GM21390 (cell line): Measurements from ENCODE around the gene LRRC72.
"Not testable (repeated sequence)": the region's sequence is repeated elsewhere in the genome, so short reads cannot be mapped to it uniquely, and the experiment has no call there.

Source experiments
- ATAC-seq: cut with Tn5 transposase; IDR thresholded peaks from one replicate; pipeline ENCODE4 v1.9.1; 2021; ENCODE audit not compliant: unreplicated experiment

The LRRC72 gene

DNA sequence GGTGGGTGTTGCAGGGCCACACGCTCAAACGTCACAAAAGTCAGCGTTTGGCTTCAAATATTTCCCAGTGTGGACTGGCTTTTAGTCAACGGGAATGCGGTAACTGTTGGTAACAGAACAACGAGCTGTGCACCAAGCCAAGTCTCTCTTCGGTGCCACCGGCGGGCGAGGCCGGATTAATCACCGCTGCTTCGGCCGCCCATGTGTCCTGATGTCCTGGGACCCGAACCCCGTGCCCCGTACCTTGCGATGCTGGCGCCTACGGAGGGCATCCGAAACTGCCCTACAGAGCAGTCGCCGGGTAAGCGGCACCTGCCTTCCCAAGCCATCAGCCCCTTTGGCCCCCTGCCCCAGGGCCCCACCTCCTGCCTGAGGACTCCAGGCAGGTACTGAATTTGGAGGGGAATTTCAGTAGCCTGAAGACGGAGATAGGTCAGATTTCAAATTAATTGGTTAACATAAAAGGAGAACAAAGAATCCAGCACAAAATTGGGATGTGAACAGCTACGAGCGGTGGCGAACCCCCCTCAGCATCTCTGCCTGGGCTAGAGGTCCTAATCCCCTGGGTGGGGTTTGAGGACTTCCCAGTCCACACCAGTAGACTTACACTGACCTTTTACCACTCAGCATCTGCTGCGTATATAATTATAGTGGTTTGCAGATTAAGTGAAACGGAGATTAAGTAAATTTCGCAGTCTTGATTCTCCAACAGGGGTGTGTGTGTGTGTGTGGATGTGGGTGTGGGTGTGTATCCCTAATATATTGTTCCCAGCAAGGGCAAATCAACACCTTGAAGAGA lies at the start of gene LRRC72:
TSS of gene LRRC72 (plus strand) at position 84 of the 799 bp plus-strand sequence. CDS start at position 212, 128 bp downstream.
- ATAC-seq = no peak

DNA sequence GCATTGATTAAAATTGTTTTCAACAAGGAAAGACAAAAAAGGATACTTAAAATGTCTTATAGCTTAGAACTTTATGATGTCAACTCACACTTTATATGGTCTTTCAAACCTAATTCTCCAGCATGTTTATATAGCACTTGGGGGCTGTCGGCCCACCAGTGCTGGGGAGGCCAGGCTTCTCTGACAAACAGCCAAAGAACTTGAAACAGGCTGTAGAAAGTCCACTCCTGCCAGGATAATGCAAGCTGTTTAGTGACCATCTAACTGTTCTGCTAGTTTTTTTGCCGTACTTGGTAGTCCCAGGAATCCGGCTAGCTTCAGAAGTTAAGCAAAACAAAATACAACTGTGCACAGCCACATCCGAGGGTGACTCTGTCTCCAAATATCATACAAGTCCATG lies 47.5 kb upstream of the LRRC72 start:
- ATAC-seq = no peak

DNA sequence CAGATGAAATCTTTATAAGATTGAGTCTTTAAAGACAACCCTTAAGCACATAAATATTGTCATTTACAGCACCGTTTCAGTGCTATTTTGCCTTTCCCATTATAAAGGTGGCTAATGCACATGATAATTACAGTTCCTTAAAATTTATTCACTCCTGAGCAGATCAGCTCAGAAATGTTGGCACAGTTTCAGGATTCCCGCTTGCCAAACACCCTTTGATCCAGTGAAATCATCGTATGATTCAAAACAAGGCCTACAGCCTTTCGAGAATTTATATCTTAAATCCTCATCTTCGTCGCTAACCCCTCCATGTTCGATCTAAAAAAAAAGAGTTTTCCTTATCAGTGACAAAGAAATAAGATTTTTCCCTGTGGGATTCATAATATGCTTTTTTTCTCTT lies 47.0 kb upstream of the LRRC72 start:
- no peak for ATAC-seq

DNA sequence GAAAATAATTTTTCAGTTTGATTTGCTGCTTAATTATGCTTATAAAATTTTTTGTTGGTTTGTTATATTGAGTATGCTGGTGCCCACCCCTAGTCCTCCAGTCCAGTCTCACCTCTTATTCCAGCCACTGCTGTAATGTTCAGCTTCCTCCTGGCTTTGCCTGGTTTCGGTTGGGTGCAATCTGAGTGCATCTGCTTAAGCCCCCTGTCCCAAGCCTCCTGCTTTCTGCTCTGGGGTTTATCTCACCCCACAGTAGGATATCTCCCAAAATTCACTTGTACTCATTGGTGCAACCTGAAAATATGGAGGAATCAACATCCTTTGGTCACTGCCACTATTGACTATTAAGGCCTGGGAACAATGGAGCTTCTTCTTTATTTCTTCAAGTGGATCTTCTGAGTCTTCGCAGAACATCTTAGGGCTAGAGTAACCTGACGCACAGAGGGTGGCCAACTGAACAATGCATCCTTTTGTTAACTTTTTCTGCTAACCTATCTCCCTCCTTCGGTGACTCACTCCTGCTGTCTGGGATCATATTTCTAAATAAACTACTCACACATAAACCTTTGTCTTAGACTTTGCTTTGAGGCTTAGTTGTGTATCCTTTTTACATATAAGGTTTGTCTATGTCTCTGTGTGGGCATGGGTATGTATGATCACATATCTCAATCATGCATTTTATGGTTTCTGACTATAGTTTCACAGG lies 42.0 kb upstream of the LRRC72 start:
- ATAC-seq = no peak

DNA sequence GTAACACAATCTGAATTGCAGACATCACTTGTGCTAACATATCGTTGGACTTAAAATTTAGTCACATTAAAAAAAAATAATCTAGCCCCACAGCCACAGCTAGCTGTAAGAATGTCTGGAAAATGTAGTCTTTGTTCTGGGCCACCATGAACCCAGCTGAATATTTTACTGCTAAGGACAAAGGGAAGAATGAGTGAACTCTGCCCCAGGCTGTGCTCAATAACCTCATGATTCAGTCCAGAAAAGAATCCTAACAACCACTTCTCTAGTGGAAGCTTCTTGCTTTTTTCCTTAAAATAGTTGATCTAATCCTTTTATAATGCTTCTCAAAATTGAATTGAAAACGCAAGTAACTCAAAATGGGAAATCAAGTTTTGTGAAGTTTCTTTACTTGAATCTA lies 35.5 kb upstream of the LRRC72 start:
- ATAC-seq = no peak

DNA sequence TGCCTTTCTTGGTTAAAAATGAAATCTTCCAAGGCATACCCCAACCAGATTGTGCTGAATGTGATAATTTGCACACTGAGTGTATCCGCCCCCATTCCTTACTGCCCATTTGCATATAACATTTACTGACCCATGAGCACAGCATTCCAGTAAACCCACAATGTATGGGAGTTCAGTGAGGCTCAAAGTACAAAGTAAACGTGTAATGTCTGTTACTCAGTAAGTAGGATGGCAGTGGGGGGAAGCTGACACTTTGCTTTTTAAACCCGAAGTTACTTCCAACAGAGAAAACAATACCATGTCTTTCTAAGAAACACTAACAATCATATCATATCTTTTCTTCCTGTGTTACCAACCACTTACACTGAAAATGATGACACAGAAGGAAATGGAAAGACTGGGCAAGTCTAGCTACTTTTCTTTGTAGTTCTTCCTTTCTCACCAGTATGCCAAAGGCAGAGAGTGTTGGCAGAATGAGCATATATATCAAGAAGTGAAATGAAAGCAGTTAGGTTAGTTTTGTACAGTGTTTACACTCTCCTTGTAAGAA lies 34.0 kb upstream of the LRRC72 start:
- no peak for ATAC-seq

DNA sequence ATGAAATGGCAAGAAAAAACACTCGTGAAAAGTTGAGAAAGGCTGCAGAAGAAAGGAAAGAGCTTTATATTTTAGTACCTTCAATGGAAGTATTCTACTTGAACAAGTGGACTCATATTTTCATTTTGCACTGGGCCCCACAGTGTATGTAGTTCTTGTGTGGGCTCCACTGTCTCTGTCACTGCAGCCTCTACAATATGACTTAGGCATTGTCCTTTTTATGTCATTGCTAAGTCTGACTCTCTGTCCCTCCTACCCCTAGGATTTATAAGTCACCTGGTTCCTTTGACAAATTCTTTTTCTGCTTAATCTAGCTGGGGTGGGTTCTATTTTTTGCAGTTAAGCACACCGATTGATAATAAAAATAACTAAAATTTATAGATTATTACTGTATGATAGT lies 33.4 kb upstream of the LRRC72 start:
- ATAC-seq = no peak

DNA sequence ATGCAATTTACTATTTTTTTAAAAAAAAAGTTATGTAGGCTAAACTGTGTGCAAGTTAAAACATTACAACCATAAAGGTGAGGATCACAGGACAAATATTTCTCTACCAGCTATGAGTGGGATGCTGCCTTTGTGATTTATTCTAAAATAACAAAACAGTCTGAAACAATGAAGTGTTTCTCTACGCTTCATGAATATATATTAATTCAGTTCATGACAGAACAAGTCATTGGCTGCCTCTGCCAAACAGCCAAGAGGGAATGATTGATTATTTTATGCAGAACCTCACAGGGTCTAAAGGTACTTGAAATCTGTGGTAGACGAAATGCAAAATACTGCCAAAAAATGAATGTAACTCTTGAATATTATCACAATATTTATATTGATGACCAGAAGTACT lies 32.1 kb upstream of the LRRC72 start:
- ATAC-seq = no peak

DNA sequence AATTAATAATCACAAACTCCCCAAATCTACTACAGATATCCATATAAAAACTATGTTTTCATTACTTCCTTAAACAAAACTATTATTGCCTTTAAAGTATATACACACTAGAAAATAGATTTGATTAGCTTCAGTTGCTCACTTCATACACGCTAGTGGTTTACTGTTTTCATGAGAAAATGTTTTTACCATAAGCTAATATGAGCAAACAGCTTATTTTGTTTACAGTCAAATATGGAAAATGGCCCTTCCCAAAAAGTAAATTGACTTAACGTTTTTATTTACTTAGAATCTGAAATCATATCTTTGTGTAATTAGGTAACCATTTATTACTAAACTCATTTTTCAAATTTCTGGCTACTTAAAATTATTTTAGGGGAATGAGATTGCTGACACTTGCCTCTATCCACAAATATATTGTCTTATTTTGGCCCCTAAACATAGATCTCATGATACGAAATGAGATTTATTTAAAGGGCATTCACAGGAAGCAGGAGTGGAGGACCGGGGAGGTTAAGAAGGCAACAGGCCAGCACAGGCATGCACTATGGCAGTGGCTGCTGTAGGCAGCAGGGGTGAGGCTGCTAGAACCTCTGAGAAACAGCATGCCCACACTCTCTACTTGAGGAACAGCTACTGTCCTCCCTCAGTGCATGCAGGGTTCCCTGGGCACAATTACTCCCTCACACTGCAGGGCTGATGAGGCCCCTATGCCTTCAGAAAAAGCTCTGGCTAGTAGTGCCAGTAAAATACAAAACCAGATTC lies 31.5 kb upstream of the LRRC72 start:
- no peak for ATAC-seq

DNA sequence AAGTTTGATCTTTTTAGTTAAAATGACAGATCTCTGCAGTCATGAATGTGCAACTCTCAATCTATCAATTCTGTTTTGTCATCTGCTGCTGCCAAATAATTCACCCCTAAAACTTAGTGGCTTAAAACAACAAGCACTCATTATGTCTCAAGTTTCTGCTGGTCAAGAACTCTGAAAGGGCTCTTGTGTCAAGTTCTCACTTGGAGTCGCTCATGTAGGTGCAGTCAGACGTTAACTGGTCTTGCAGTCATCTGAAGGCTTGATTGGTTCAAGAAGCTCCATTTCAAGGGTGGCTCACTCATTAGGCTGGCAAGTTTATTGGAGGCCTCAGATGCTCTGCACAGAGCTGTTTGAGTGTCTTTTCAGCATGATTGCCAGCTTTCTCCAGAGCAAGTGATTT lies 28.5 kb upstream of the LRRC72 start:
- ATAC-seq = no peak

DNA sequence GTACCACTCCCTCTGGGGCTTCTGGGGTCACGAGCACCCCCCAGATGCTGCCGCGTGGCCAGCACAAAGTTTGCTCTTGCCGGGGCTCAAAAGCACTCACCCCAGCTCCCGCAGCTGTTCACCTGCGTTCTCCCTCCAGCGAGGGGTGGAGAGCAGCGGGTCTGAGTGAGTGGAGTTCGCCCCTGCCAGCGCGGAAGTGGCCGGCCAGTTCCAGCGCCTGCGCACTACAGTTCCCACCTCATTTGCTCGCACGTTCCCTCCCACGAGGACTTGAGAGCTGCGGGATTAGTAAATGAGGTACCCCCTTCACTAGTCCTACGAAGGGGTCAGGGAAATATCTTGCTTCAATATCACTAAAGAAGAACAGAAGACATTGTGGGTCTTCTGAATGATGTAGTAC lies 24.3 kb upstream of the LRRC72 start:
- ATAC-seq = no peak

DNA sequence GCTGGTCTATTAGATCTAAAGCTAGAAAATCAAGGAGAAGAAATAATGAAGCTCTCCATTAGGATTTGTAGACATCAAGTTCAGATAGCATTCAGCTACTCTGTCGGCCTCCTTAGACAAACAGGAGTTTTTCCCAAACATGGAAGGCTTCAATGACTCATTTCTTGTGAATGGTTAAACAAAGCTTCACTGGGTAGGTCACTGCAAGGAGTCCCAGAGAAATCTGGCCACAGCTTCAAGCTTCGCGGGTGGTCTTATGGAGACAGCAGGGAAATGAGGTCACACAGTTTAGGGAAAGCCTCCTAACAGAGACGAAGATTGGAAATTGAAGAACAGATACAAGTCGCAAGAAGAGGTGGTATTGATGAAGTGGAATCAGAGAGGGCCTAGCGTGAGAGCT lies 22.6 kb upstream of the LRRC72 start:
- ATAC-seq = no peak

DNA sequence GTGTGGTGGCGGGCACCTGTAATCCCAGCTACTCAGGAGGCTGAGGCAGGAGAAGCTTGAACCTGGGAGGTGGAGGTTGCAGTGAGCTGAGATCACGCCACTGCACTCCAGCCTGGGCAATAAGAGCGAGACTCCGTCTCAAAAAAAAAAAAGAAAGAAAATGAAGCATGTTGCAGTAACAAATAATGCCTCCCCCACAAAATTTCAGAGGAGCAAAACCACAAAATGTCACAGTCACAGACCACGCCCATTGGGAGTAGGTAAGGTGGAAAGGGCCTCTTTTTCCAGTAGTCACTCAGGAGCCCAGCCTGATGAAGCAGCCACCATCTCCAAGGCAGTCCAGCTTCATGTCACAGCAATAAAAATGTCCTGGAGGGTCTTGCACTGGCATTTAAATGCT lies 20.2 kb upstream of the LRRC72 start:
- not testable (repeated sequence) for ATAC-seq

DNA sequence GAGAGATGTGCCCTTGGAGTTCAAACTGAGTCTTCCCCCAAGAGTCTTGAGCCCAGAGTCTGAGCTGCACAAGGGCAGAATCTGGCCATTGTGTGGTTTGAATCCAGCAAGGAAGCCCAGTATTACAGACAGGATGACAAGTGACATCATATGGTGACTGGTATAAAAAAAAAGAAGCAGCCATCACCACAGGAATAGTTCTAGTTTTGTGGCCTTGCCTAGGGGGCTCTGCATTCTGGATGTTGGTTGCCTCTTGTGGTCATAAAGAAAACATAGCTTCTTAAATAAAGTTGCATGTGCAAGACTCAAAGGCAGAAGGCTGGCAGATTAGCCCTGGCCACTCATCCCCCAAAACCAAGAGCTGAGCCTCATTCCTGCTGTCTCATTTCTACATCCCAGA lies 16.8 kb upstream of the LRRC72 start:
- no peak for ATAC-seq

DNA sequence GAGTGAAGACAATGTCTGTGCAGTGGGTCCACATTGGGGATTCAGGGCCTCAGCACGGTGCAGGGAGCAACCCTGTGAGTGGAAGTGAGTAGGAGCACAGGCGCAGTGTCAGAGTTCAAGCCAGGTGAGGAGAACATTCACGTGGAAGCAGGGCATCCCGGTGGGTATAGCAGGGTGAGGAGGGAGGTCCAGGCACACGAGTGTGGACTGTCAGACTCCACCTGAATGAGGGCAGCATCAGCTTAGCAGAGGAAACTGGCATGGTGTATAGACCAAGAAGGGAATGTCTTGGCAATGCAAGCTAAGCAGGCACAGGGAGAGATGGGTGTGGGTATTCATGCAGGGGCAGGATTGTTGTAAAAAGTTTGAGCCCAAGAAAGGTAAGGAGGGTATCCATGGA lies 15.3 kb upstream of the LRRC72 start:
- no peak for ATAC-seq

DNA sequence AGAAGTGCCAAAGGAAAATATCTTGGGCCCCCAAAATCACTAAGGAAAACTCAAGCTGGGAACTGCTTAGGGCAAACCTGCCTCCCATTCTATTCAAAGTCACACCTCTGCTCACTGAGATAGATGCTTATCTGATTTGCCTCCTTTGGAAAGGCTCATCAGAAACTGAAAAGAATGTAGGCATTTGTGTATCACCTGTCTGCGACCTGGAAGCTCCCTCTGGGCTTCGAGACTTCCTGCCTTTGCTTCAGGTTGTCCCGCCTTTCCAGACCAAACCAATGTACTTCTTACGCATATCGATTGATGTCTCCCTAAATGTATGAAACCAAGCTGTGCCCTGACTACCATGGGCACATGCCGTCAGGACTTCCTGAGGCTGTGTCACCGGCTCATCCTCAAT lies 14.5 kb upstream of the LRRC72 start:
- no peak for ATAC-seq

DNA sequence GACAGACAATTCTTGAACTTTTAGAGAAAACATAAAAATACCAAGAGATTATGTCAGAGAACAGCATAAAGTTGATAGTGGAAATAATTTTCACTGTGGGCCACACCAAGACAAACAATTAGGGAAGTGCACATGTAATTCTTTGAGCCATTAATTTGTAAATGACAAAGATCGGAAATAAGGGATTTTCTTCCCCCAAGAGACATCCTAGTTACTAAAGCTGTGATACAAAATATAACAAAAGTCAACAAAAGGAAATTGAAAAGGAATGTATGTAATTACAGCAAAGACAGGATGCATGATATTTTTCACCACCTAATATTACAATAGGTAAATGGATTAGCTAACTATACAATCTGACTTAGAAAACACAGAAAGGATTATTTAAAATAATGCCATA lies 12.4 kb upstream of the LRRC72 start:
- ATAC-seq = no peak

DNA sequence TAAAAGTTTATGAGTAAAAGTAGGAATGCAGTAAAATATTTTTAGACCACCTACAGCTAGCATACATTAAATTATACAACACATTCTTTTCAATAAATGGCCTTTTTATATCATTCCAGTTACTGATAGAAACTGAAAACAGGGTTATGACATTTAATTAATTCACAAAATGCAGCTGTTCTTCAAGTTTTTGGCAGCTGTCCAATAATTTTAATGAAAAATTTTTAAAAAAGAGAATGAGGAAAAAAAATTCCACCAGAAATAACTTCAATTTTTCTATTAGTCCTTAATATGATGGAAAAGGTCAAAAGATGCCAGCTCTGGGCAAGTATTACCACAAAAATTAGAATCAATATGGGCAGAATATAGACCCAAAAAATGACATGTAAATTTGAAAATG lies 11.9 kb upstream of the LRRC72 start:
- no peak for ATAC-seq

DNA sequence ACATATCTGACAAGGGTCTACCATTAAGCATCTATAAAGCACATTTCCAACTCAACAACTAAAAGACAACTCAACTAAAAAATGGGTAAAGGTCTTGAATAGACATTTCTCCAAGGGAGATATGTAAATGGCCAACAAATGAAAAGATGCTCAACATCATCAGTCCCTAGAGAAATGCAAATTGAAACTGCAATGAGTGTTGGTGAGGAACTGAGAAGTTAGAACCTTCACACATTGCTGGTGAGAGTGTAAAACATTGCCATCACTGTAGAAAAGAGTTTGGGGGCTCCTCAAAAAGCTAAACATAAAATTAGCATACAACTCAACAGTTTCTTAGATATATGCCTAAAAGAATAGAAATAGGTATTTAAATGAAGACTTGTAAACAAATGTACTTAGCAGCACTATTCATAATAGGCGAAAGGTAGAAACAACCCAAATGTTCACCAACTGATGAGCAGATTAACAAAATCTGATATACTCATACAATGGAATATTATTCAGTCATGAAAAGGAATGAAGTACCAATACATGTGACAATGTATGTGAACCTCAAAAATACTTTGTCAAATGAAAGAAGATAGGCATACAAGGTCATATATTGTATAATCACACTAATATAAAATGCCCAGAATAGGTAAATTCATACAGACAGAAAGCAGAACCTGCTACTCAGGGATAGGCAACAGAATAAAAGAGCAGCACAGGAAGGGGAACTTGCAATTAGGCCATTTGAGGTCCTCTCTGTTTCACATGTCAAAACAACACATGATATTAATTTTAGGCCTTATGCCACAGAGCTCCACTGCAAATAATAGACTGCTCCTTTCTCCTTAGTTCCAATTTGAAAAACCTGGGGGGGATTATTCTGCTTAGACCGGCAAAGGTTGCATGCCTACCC lies 10.6 kb upstream of the LRRC72 start:
- ATAC-seq = no peak

DNA sequence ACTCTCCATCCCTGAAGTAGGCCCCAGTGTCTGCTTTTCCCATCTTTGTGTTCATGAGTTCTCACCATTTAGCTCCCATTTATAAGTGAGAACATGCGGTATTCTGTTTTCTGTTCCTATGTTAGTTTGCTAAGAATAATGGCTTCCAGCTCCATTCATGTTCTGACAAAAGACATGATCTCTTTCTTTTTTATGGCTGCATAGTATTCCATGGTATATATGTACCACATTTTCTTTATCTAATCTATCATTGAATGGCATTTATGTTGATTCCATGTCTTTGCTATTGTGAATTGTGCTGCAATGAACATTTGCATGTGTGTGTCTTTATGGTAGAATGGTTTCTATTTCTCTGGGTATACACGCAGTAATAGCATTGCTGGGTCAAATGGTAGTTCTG lies 6.6 kb upstream of the LRRC72 start:
- not testable (repeated sequence) for ATAC-seq

DNA sequence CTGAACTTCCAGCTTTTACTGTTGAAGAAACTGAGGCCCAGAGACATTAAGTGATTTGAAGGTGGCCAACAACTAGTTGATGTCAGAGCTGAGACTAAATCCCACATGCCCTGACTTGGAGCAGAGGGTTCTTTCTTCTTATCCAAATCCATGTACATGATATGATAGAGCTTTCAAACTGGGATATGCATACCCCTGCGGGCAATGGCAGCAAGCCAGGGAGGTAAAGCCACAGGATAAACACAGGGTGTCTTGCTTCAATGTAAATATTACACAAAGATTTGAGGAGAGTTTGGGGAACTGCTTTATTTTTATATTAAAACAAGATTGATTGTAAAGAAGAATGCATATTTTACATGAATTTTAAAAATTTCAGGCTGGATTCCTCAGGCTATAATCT lies 2.3 kb upstream of the LRRC72 start:
- ATAC-seq = no peak
